ENCODE measurements around the gene CYP27A1. TPM values are rescaled to one million over a fixed set of nuclear protein-coding genes. Genes with fewer than 3 reads are reported as not detected.

Gene CYP27A1
- total RNA-seq, 1 donor = 25.0 TPM

DNA sequence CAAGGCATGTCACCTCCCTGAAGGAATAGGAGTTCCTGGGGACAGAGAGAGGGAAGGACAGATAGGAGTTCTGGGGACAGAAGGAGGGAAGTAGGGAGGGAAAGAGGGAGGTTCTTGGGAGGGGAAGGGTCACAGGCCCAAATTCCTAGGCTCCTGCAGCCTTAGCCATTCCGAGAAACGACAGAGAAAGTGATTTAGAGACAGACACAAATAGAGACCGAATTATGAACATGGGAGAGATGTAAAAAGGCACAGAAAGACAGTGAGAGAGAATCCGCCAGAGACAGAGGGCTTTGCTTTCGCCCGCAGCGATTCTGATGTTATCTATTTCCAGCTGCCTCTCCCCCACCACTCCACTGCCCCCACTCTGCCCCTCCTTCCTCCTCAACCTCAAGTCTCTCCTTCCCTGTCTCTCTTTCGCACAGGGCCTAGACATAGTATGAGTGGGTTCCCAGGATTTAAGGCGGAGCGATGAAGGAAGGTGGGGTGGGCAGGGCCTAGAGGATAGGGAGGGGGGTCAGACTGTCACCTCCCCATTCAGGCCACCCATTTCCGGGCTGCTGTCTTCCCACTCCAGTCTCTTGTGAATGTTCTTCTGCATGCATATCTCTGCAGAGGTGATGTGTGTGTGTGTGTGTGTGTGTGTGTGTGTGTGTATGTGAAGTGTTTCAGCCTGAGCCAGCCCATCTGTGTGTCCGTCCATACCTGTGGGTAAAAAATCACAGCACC, 74.4 kb downstream of the CYP27A1 start:
- TF ChIP-seq, protein P1, sequence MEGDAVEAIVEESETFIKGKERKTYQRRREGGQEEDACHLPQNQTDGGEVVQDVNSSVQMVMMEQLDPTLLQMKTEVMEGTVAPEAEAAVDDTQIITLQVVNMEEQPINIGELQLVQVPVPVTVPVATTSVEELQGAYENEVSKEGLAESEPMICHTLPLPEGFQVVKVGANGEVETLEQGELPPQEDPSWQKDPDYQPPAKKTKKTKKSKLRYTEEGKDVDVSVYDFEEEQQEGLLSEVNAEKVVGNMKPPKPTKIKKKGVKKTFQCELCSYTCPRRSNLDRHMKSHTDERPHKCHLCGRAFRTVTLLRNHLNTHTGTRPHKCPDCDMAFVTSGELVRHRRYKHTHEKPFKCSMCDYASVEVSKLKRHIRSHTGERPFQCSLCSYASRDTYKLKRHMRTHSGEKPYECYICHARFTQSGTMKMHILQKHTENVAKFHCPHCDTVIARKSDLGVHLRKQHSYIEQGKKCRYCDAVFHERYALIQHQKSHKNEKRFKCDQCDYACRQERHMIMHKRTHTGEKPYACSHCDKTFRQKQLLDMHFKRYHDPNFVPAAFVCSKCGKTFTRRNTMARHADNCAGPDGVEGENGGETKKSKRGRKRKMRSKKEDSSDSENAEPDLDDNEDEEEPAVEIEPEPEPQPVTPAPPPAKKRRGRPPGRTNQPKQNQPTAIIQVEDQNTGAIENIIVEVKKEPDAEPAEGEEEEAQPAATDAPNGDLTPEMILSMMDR (IDR thresholded peaks at IDR 0.05; ENCODE audit: extremely low read depth, low read depth, low read length) = no peak
- Histone ChIP-seq H3K4me1 (ENCODE audit: insufficient read depth, low read length) (peaks cover 8% of the 10 kb centered on the region), H3K4me2 (ENCODE audit: insufficient read depth, low read length) (no peak overlapping the region), H3K27ac (ENCODE audit: low read depth, low read length) (no peak overlapping the region), H3K9me3 (ENCODE audit: low read depth, low read length) (no peaks in the 10 kb centered on the region), H3K4me3 (ENCODE audit: insufficient read depth, low read length) (no peak overlapping the region), H4K20me1 (ENCODE audit: insufficient read depth, low read length) (no peaks in the 10 kb centered on the region), H3K27me3 (ENCODE audit: insufficient read depth, low read length) (peaks cover 75% of the 10 kb centered on the region), H3K79me2 (ENCODE audit: insufficient read depth, low read length) (no peaks in the 10 kb centered on the region), H3K36me3 (ENCODE audit: insufficient read depth, low read length) (no peaks in the 10 kb centered on the region), H2AFZ (ENCODE audit: low read length) (no peak overlapping the region)
- DNase-seq (ENCODE audit: insufficient read length, low spot score, missing footprints) = peak; percentile 35

DNA sequence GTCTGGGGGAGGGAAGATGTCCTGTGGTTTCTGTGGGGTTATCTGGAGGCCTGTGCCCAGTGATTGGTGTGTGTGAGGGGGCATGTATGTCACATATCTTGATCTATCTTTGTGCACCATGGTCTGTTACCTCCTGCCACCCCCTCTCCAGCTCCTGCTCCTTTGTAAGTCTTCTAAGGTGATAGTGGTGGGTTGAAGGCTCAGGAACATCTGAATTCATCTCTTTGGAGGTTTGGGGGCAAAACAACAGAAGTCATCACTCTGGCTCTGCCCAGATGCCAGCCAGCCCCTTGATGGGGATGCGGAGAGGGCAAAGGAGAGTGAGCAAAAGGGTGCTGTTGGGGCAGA, 74.9 kb downstream of the CYP27A1 start:
- no peak overlapping the region for H3K4me3 ChIP-seq (ENCODE audit: insufficient read depth, low read length)
- no peaks in the 10 kb centered on the region for H4K20me1 ChIP-seq (ENCODE audit: insufficient read depth, low read length)
- no peak overlapping the region for H3K27ac ChIP-seq (ENCODE audit: low read depth, low read length)
- no peaks in the 10 kb centered on the region for H3K79me2 ChIP-seq (ENCODE audit: insufficient read depth, low read length)
- no peaks in the 10 kb centered on the region for H3K36me3 ChIP-seq (ENCODE audit: insufficient read depth, low read length)
- H2AFZ ChIP-seq (ENCODE audit: low read length) = no peak overlapping the region
- TF ChIP-seq, protein P1 (IDR thresholded peaks at IDR 0.05; ENCODE audit: extremely low read depth, low read depth, low read length) = no peak
- no peak overlapping the region for H3K4me2 ChIP-seq (ENCODE audit: insufficient read depth, low read length)
- peaks cover 8% of the 10 kb centered on the region for H3K4me1 ChIP-seq (ENCODE audit: insufficient read depth, low read length)
- H3K9me3 ChIP-seq (ENCODE audit: low read depth, low read length) = no peaks in the 10 kb centered on the region
- peak; percentile 37 for DNase-seq (ENCODE audit: insufficient read length, low spot score, missing footprints)
- peaks cover 80% of the 10 kb centered on the region for H3K27me3 ChIP-seq (ENCODE audit: insufficient read depth, low read length)

DNA sequence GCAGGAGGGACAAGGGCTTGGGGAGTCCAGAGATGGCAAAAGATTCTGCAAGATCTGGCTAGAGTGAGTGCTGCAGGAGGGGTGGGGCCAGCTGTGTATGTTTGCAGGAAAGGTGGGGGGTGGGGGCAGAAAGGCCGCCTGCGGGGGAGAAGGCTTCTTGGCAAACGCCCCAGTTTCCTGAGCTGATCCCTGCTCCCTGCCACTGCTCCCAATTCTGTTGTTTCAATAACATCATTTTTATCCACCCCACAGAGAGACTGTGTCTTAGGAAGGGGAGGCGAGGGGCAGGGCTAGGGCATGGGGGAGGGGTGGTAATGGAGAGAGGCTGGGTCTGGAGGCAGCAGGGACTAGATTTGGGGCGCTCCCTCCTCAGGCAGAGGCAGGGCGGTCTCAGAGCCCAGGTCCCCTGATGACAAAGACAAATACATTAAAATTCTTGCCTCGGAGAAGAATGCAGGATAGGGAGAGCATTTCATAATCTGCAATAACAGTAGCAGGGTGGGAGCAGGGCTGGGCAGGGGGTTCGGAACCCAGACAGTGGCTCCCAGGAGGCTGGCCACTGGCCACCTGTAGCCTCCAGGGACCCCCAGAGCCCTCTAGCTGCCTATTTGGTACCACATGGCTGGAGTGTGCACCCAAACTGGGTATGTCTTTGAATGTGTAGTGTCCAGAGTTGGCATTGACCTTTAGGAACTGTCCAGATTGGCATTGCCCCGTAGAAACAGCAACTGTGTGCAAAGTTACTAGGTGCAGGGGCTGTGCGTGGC, 75.6 kb downstream of the CYP27A1 start:
- peak; percentile 72 for DNase-seq (ENCODE audit: insufficient read length, low spot score, missing footprints)
- TF ChIP-seq, protein P1 (IDR thresholded peaks at IDR 0.05; ENCODE audit: extremely low read depth, low read depth, low read length) = no peak
- no peak overlapping the region for H3K4me3 ChIP-seq (ENCODE audit: insufficient read depth, low read length)
- peaks cover 8% of the 10 kb centered on the region for H3K4me1 ChIP-seq (ENCODE audit: insufficient read depth, low read length)
- no peaks in the 10 kb centered on the region for H3K79me2 ChIP-seq (ENCODE audit: insufficient read depth, low read length)
- no peaks in the 10 kb centered on the region for H4K20me1 ChIP-seq (ENCODE audit: insufficient read depth, low read length)
- peaks cover 83% of the 10 kb centered on the region for H3K27me3 ChIP-seq (ENCODE audit: insufficient read depth, low read length)
- no peak overlapping the region for H3K4me2 ChIP-seq (ENCODE audit: insufficient read depth, low read length)
- no peaks in the 10 kb centered on the region for H3K36me3 ChIP-seq (ENCODE audit: insufficient read depth, low read length)
- no peaks in the 10 kb centered on the region for H3K9me3 ChIP-seq (ENCODE audit: low read depth, low read length)
- H3K27ac ChIP-seq (ENCODE audit: low read depth, low read length) = no peak overlapping the region
- no peak overlapping the region for H2AFZ ChIP-seq (ENCODE audit: low read length)

DNA sequence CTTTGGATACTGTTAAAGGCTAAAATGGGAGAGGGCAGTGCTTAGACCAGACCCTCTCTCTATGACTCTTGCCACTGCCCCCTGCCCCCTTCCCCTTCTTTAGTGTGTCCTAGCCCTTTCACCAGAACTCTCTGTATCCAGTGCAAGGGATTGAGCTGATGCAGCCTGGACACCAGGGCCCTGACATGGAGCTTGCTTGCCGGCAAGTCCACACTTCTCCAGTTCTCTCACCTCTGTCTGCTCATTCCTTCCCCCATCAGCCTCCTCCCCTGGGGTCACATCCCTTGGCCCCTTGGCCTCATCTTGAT, 76.1 kb downstream of the CYP27A1 start:
- no peak overlapping the region for H3K4me2 ChIP-seq (ENCODE audit: insufficient read depth, low read length)
- DNase-seq (ENCODE audit: insufficient read length, low spot score, missing footprints) = peak; percentile 70
- H3K79me2 ChIP-seq (ENCODE audit: insufficient read depth, low read length) = no peaks in the 10 kb centered on the region
- H3K4me1 ChIP-seq (ENCODE audit: insufficient read depth, low read length) = peaks cover 6% of the 10 kb centered on the region
- no peaks in the 10 kb centered on the region for H4K20me1 ChIP-seq (ENCODE audit: insufficient read depth, low read length)
- no peak overlapping the region for H3K4me3 ChIP-seq (ENCODE audit: insufficient read depth, low read length)
- H3K36me3 ChIP-seq (ENCODE audit: insufficient read depth, low read length) = no peaks in the 10 kb centered on the region
- peaks cover 82% of the 10 kb centered on the region for H3K27me3 ChIP-seq (ENCODE audit: insufficient read depth, low read length)
- TF ChIP-seq, protein P1 (IDR thresholded peaks at IDR 0.05; ENCODE audit: extremely low read depth, low read depth, low read length) = no peak
- no peak overlapping the region for H3K27ac ChIP-seq (ENCODE audit: low read depth, low read length)
- no peak overlapping the region for H2AFZ ChIP-seq (ENCODE audit: low read length)
- no peaks in the 10 kb centered on the region for H3K9me3 ChIP-seq (ENCODE audit: low read depth, low read length)

Measured in osteoblast (primary cell).